Measurements from ENCODE around the gene MSS51.

- TF ChIP-seq POLR2A (IDR thresholded peaks at IDR 0.05) (no peak), CTCF (IDR thresholded peaks at IDR 0.05 in 8 of 11, conservative IDR thresholded peaks at IDR 0.05 in 3 of 11) (no peak), POLR2AphosphoS5 (IDR thresholded peaks at IDR 0.05) (no peak)
These were observed 26.5 kb downstream of the MSS51 start for GRCh38 chr10:73406846-73407245.
